GM06990 (cell line): ENCODE data around the gene ELOVL2.

Experiments
- DNase-seq: peaks from one replicate; pipeline ENCODE4 v3.0.0-alpha.2; 2011; ENCODE audit not compliant: insufficient read length; ENCODE audit errors: extremely low read depth
- H3K27me3 ChIP-seq: replicated peaks from 2 replicates; pipeline ENCODE4 v1.6.0; 2011; ENCODE audit warnings: low read length; ENCODE audit not compliant: control insufficient read depth, insufficient read depth
- H3K36me3 ChIP-seq: 2 replicates; pipeline ENCODE4 v1.5.1; 2011; ENCODE audit warnings: low read length; ENCODE audit not compliant: control insufficient read depth, insufficient read depth
- H3K4me3 ChIP-seq: replicated peaks from 2 replicates; pipeline ENCODE4 v1.5.1; 2011; ENCODE audit warnings: low read depth, mild to moderate bottlenecking, control low read depth, low read length
- CTCF ChIP-seq: IDR thresholded peaks from 2 replicates; pipeline ENCODE4 v1.5.1; 2011; ENCODE audit warnings: low read length, control low read depth, mild to moderate bottlenecking, inconsistent platforms; ENCODE audit not compliant: insufficient read depth, poor library complexity, severe bottlenecking

ELOVL2 gene

GRCh38 chr6:11035616-11036350 lies 8.3 kb downstream of the ELOVL2 start:
- DNase-seq, result no peak
- no peak for TF ChIP-seq CTCF
- H3K27me3 ChIP-seq, result no peaks in the 10 kb centered on the region; the same call in 1 of the 2 replicates
- no peaks in the 10 kb centered on the region for H3K36me3 ChIP-seq
- H3K4me3 ChIP-seq, result no peak overlapping the region

GRCh38 chr6:11033825-11034224 lies 10.3 kb downstream of the ELOVL2 start:
- Histone ChIP-seq H3K27me3 (no peaks in the 10 kb centered on the region; the same call in 1 of the 2 replicates), H3K36me3 (no peaks in the 10 kb centered on the region), H3K4me3 (no peak overlapping the region)
- no peak for TF ChIP-seq CTCF
- DNase-seq, result no peak

GRCh38 chr6:11030904-11031303 lies 13.2 kb downstream of the ELOVL2 start:
- Histone ChIP-seq H3K36me3 (no peaks in the 10 kb centered on the region), H3K4me3 (no peak overlapping the region), H3K27me3 (no peaks in the 10 kb centered on the region)
- TF ChIP-seq CTCF, result no peak
- no peak for DNase-seq

- TF ChIP-seq CTCF, result no peak
- no peaks in the 10 kb centered on the region for H3K36me3 ChIP-seq
- no peak overlapping the region for H3K4me3 ChIP-seq
- H3K27me3 ChIP-seq, result no peaks in the 10 kb centered on the region
- no peak for DNase-seq
These were observed 15.1 kb downstream of the ELOVL2 start for GRCh38 chr6:11028959-11029358.

GRCh38 chr6:11027565-11028110 lies 16.5 kb downstream of the ELOVL2 start:
- Histone ChIP-seq H3K4me3 (no peak overlapping the region), H3K27me3 (no peaks in the 10 kb centered on the region), H3K36me3 (no peaks in the 10 kb centered on the region)
- DNase-seq, result no peak
- TF ChIP-seq CTCF, result no peak
